Neural cell (in vitro differentiated cells): Measurements from ENCODE around the gene HEPACAM. TPM values are rescaled to one million over a fixed set of nuclear protein-coding genes. Genes with fewer than 3 reads are reported as not detected.
A peak's percentile ranks its signal among the peaks of the same experiment; 100 is the strongest.

Source experiments
- H2AFZ ChIP-seq: fragments of 200-600, 300-800 bp; sonication (generic), shearing (Covaris generic); 2 replicates; pipeline ENCODE4 v1.6.0; 2014; ENCODE audit warnings: low read depth, mild to moderate bottlenecking, antibody characterized with exemption, low read length, moderate library complexity
- H3F3A ChIP-seq: fragments of 200-600 bp; shearing (Covaris generic); 2 replicates; pipeline ENCODE4 v1.6.1; 2016; ENCODE audit warnings: mild to moderate bottlenecking, moderate library complexity, mixed read lengths, antibody characterized with exemption, low read length; ENCODE audit not compliant: insufficient read depth, poor library complexity, severe bottlenecking
- H3K27ac ChIP-seq: fragments of 200-600, 300-800 bp; sonication (generic), shearing (Covaris generic); 2 replicates; pipeline ENCODE4 v1.5.1; 2014; ENCODE audit warnings: mild to moderate bottlenecking, low read length, moderate library complexity
- H3K27me3 ChIP-seq: fragments of 300-800, 200-600 bp; sonication (generic), shearing (Covaris generic); 2 replicates; pipeline ENCODE4 v1.6.0; 2014; ENCODE audit warnings: mild to moderate bottlenecking, low read depth, low read length, moderate library complexity; ENCODE audit not compliant: insufficient read depth
- H3K36me3 ChIP-seq: fragments of 300-800, 200-600 bp; sonication (generic), shearing (Covaris generic); 2 replicates; pipeline ENCODE4 v1.5.1; 2014; ENCODE audit warnings: mild to moderate bottlenecking, antibody characterized with exemption, low read length, moderate library complexity; ENCODE audit not compliant: insufficient read depth
- H3K4me2 ChIP-seq: fragments of 300-800, 200-600 bp; sonication (generic), shearing (Covaris generic); 2 replicates; pipeline ENCODE4 v1.6.0; 2014; ENCODE audit warnings: mild to moderate bottlenecking, low read length
- H3K4me3 ChIP-seq: fragments of 300-800, 200-600 bp; sonication (generic), shearing (Covaris generic); 2 replicates; pipeline ENCODE4 v1.5.1; 2014; ENCODE audit warnings: mild to moderate bottlenecking, low read length, moderate library complexity
- H3K79me2 ChIP-seq: fragments of 200-600 bp; shearing (Covaris generic); replicated peaks from 2 replicates; pipeline ENCODE4 v1.6.0; 2014; ENCODE audit warnings: mild to moderate bottlenecking, low read length, moderate library complexity; ENCODE audit not compliant: insufficient read depth
- H3K9ac ChIP-seq: fragments of 300-800, 200-600 bp; sonication (generic), shearing (Covaris generic); 2 replicates; pipeline ENCODE4 v1.6.1; 2016; ENCODE audit warnings: mild to moderate bottlenecking, low read length, mixed read lengths
- H3K9me2 ChIP-seq: fragments of 200-600 bp; shearing (Covaris generic); 2 replicates; pipeline ENCODE4 v1.6.1; 2016; ENCODE audit warnings: mild to moderate bottlenecking, low read length, mixed read lengths; ENCODE audit not compliant: insufficient read depth
- H3K9me3 ChIP-seq: fragments of 200-600, 300-800 bp; sonication (generic), shearing (Covaris generic); 2 replicates; pipeline ENCODE4 v1.6.1; 2016; ENCODE audit warnings: mild to moderate bottlenecking, mixed run types, low read length, moderate library complexity, mixed read lengths
- H4K20me1 ChIP-seq: fragments of 200-600 bp; shearing (Covaris generic); 2 replicates; pipeline ENCODE4 v1.6.1; 2016; ENCODE audit warnings: mild to moderate bottlenecking, mixed run types; ENCODE audit not compliant: insufficient read depth
- CTCF ChIP-seq: fragments of 450-650 bp; IDR thresholded peaks from 2 replicates; pipeline ENCODE4 v1.5.1; 2014; ENCODE audit warnings: antibody characterized with exemption, mild to moderate bottlenecking, moderate library complexity; ENCODE audit not compliant: poor library complexity, severe bottlenecking
- EP300 ChIP-seq: fragments of 450-650 bp; conservative IDR thresholded peaks from 2 replicates; pipeline ENCODE4 v1.6.1; 2014; ENCODE audit warnings: antibody characterized with exemption, mild to moderate bottlenecking, moderate library complexity; ENCODE audit not compliant: poor library complexity, severe bottlenecking
- EZH2 ChIP-seq: fragments of 200-600, 300-800 bp; shearing (Covaris generic), sonication (generic); IDR thresholded peaks from 2 replicates; pipeline ENCODE4 v1.6.1; 2014; ENCODE audit warnings: antibody characterized with exemption, low read length, borderline replicate concordance, mild to moderate bottlenecking; ENCODE audit not compliant: insufficient read depth, poor library complexity, severe bottlenecking
- MXI1 ChIP-seq: fragments of 450-650 bp; conservative IDR thresholded peaks from 2 replicates; pipeline ENCODE4 v1.6.1; 2014; ENCODE audit warnings: antibody characterized with exemption, mild to moderate bottlenecking; ENCODE audit not compliant: poor library complexity, severe bottlenecking
- POLR2AphosphoS5 ChIP-seq: IDR thresholded peaks from 2 replicates; pipeline ENCODE4 v1.6.1; 2012
- RAD21 ChIP-seq: fragments of 450-650 bp; conservative IDR thresholded peaks from 2 replicates; pipeline ENCODE4 v1.6.1; 2014; ENCODE audit warnings: antibody characterized with exemption, mild to moderate bottlenecking, moderate library complexity
- REST ChIP-seq: IDR thresholded peaks from 2 replicates; pipeline ENCODE4 v1.6.1; 2012; ENCODE audit warnings: borderline replicate concordance
- SMC3 ChIP-seq: fragments of 450-650 bp; conservative IDR thresholded peaks from 2 replicates; pipeline ENCODE4 v1.6.1; 2014; ENCODE audit warnings: antibody characterized with exemption, mild to moderate bottlenecking, moderate library complexity; ENCODE audit not compliant: poor library complexity
- TAF1 ChIP-seq: IDR thresholded peaks from 2 replicates; pipeline ENCODE4 v1.6.1; 2012; ENCODE audit warnings: low read depth
- polyA plus RNA-seq: library from polyadenylated mRNA; depleted of rRNA; stranded (reverse); fragments of >200 nt; gene quantifications from 2 replicates; pipeline ENCODE4 v1.2.3, GENCODE V29; 2014

The HEPACAM gene
- polyA plus RNA-seq, 1 donor from 2014 or later: not detected

- H3K27me3 ChIP-seq: no peaks in the 10 kb centered on the region
- peak overlapping the region; percentile 78 for H3K4me3 ChIP-seq
- no peaks in the 10 kb centered on the region for H4K20me1 ChIP-seq
- H3K79me2 ChIP-seq: peaks cover 3% of the 10 kb centered on the region
- H3F3A ChIP-seq: no peaks in the 10 kb centered on the region
- H3K36me3 ChIP-seq: no peaks in the 10 kb centered on the region
- H3K27ac ChIP-seq: peak overlapping the region; percentile 77
- H3K9me2 ChIP-seq: no peaks in the 10 kb centered on the region
- H3K9me3 ChIP-seq: no peaks in the 10 kb centered on the region
- peak overlapping the region; percentile 85 for H2AFZ ChIP-seq
- peak overlapping the region; percentile 100 for H3K4me2 ChIP-seq
- no peak for TF ChIP-seq EZH2
- no peak for TF ChIP-seq POLR2AphosphoS5
- TF ChIP-seq MXI1: no peak
- TF ChIP-seq RAD21: no peak
- no peak for TF ChIP-seq EP300
- no peak for TF ChIP-seq SMC3
- TF ChIP-seq TAF1: no peak
- TF ChIP-seq CTCF: no peak
- TF ChIP-seq REST: no peak
- H3K9ac ChIP-seq: peak overlapping the region; percentile 85
These were observed 18.7 kb upstream of the HEPACAM start for GRCh38 chr11:124954590-124954955.

GRCh38 chr11:124953753-124954589 lies 18.1 kb upstream of the HEPACAM start, which contains the start of gene CCDC15:
CCDC15 (plus strand) TSS chr11:124954202; CDS start chr11:124954733, 531 bp downstream.
- Histone ChIP-seq H3K36me3 (no peaks in the 10 kb centered on the region), H3K9me2 (no peaks in the 10 kb centered on the region), H3K4me2 (peak within 1 kb of the TSS; percentile 100), H4K20me1 (no peaks in the 10 kb centered on the region), H3K27me3 (no peaks in the 10 kb centered on the region), H3K79me2 (peaks cover 3% of the 10 kb centered on the region), H3F3A (no peaks in the 10 kb centered on the region), H3K9ac (peak within 1 kb of the TSS; percentile 85), H3K4me3 (peak within 1 kb of the TSS; percentile 78), H3K27ac (peak within 1 kb of the TSS; percentile 77), H2AFZ (peak within 1 kb of the TSS; percentile 98), H3K9me3 (no peaks in the 10 kb centered on the region)
- TF ChIP-seq MXI1 (peak; percentile 93), TAF1 (no peak), POLR2AphosphoS5 (peak; percentile 97), REST (peak; percentile 59), CTCF (no peak), EP300 (peak; percentile 45), EZH2 (no peak), RAD21 (peak; percentile 41), SMC3 (peak; percentile 25)
